Gastrocnemius medialis (tissue), 4 donors: ENCODE data around the gene CRYL1.

Source experiments
- POLR2A ChIP-seq, 2 donors: fragments of 450-650 bp; IDR thresholded peaks; one replicate each; pipeline ENCODE4 v1.6.1; 2017; ENCODE audit warnings: antibody characterized with exemption in 2 of 2, mild to moderate bottlenecking in 2 of 2, moderate library complexity in 2 of 2
- TF ChIP-seq, protein P1 (sequence below), 5 experiments: fragments of 450-650 bp in 3 of 5; fragments of 200-600 bp in 2 of 5; sonication (generic) in 2 of 5; IDR thresholded peaks in 4 of 5; conservative IDR thresholded peaks in 1 of 5; 1 replicate in 4 of 5; 2 replicates in 1 of 5; pipeline ENCODE4 v1.5.1; 2016 to 2019; ENCODE audit warnings: antibody characterized with exemption in 5 of 5, mild to moderate bottlenecking in 3 of 5, moderate library complexity in 3 of 5

DNA sequence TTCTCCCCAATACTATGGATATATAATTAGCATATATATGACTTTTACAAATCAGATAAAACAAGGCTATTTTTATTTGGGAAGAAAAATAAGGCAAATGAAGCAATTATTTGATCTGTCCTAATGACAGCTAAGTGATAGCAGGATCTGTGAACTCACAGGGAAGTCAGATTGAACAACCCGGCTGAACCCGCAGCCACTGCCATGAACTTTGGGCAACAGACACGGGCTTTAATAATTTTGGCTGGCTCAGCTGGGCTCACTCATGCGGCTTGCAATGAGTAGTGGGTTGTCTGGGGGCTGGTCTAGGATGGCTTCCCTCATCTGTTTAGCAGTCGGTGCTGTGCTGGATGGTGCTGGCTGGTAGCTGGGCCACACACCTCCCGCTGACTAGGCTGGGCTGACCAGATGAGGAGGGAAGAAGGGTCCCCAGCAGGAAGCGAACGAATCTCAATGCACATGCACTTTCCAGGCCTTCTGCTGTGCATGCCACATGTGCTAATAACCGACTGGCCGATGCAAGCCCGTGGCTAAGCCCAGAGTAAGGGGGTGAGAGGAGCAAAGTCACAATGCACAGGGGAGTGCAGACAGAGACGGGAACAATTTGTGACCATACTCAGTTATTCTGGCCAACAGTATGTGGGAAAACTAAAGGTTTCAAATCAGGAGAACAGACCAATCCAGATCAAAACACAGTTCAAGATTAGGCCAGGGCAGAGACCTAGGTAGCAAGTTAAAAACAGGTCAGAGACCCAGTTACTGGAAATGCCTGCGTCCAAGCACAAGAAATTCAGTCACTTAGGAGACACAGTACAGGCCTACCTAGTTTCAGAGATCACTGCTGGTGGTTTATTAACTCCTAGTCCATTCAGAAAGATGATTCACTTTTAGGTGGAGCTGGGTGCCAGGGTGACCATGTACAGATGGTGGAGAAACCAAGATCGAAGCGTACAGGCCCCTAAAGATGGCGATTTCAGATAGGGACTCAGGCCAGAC, 22.3 kb downstream of the CRYL1 start:
- TF ChIP-seq, protein P1, sequence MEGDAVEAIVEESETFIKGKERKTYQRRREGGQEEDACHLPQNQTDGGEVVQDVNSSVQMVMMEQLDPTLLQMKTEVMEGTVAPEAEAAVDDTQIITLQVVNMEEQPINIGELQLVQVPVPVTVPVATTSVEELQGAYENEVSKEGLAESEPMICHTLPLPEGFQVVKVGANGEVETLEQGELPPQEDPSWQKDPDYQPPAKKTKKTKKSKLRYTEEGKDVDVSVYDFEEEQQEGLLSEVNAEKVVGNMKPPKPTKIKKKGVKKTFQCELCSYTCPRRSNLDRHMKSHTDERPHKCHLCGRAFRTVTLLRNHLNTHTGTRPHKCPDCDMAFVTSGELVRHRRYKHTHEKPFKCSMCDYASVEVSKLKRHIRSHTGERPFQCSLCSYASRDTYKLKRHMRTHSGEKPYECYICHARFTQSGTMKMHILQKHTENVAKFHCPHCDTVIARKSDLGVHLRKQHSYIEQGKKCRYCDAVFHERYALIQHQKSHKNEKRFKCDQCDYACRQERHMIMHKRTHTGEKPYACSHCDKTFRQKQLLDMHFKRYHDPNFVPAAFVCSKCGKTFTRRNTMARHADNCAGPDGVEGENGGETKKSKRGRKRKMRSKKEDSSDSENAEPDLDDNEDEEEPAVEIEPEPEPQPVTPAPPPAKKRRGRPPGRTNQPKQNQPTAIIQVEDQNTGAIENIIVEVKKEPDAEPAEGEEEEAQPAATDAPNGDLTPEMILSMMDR (IDR thresholded peaks at IDR 0.05 in 4 of 5, conservative IDR thresholded peaks at IDR 0.05 in 1 of 5) = no peak
- no peak for TF ChIP-seq POLR2A (IDR thresholded peaks at IDR 0.05)
